ENCODE data around the gene DDX41. TPM values are rescaled to one million over a fixed set of nuclear protein-coding genes. Genes with fewer than 3 reads are reported as not detected.
A peak's percentile ranks its signal among the peaks of the same experiment; 100 is the strongest.

The DDX41 gene
- total RNA-seq, 1 donor from 2014 or later, result 174 TPM

- peak; percentile 86 for DNase-seq (ENCODE audit: low read depth)
- TF ChIP-seq, protein P1, sequence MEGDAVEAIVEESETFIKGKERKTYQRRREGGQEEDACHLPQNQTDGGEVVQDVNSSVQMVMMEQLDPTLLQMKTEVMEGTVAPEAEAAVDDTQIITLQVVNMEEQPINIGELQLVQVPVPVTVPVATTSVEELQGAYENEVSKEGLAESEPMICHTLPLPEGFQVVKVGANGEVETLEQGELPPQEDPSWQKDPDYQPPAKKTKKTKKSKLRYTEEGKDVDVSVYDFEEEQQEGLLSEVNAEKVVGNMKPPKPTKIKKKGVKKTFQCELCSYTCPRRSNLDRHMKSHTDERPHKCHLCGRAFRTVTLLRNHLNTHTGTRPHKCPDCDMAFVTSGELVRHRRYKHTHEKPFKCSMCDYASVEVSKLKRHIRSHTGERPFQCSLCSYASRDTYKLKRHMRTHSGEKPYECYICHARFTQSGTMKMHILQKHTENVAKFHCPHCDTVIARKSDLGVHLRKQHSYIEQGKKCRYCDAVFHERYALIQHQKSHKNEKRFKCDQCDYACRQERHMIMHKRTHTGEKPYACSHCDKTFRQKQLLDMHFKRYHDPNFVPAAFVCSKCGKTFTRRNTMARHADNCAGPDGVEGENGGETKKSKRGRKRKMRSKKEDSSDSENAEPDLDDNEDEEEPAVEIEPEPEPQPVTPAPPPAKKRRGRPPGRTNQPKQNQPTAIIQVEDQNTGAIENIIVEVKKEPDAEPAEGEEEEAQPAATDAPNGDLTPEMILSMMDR (conservative IDR thresholded peaks at IDR 0.05; ENCODE audit: low read depth, low read length), result peak; percentile 23
- H3K4me3 ChIP-seq (ENCODE audit: low read depth, low read length), result no peak overlapping the region
These were observed 29.5 kb upstream of the DDX41 start for GRCh38 chr5:177546258-177546741.

- TF ChIP-seq, protein P1 (conservative IDR thresholded peaks at IDR 0.05; ENCODE audit: low read depth, low read length), result no peak
- H3K4me3 ChIP-seq (ENCODE audit: low read depth, low read length), result no peak overlapping the region
- DNase-seq (ENCODE audit: low read depth), result no peak
These were observed 28.9 kb upstream of the DDX41 start for GRCh38 chr5:177545487-177546257.

DNA sequence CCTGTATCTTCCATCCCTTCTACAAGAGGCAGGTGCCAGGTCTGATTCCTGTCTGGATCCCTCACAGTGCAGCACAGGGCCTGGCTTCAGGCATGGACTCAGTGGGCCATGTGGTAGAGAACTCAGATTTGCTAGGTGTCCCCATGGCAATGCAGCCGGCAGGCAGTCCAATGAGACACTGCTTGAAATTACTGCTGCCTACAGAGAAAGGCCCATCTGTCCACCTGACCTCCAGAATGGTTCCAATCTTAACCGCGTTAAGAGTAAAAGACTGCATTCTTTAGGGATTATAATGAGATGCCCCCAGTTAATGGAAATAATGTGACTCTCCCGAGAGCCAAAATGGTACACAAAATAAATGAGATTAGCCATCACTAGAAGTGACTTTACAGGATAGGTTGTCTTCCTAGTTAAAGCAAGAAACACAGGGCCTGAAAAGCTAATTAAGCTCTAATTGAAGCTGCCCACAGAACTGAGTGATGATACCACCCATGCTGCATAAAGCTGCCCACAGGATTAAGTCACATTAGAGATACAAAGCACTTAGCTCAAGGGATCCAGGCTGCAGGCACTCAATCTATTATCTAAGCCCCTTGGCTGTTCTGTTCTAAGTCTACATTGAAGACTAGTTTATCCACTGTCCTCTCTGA, 26.2 kb upstream of the DDX41 start:
- TF ChIP-seq, protein P1 (conservative IDR thresholded peaks at IDR 0.05; ENCODE audit: low read depth, low read length), result no peak
- no peak overlapping the region for H3K4me3 ChIP-seq (ENCODE audit: low read depth, low read length)
- DNase-seq (ENCODE audit: low read depth), result no peak

DNA sequence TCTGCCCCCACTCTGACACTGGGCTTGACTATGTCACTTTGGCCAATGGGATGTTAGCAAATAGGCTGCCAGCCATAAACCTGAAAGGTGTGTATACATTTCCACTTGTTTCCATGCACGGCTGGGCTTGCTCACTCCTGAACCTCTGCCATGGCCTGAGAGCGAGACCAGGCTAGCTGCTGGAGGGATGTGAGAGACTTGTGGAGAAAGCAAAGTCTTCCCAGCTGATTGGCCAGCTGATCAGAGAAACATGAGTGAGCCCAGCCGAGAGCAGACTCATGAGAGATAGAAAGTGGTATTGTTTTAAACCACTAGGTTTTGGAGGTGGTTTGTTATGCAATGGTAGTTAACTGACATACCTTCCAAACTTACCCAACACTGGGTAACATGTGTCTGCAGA, 23.7 kb upstream of the DDX41 start:
- TF ChIP-seq, protein P1 (conservative IDR thresholded peaks at IDR 0.05; ENCODE audit: low read depth, low read length), result no peak
- no peak overlapping the region for H3K4me3 ChIP-seq (ENCODE audit: low read depth, low read length)
- DNase-seq (ENCODE audit: low read depth), result no peak

DNA sequence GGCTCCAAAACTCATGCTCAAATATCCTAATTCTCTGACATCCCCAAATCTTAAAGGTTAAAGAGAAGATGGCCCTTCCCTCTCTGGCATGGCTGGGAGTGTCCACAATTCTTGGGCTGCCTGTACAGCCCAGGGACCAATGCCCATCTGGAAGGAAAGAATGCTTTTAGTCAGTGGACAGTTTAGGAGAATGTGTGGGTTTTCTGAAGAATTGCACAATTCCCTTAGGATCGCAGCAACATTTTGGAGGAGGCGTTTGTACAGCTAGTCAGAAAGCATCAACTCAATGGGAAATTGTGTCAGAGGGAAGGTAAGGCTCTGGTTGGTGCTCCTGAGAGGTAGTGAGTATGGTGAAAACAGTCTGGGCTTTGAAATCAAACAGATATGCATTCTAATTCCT, 22.6 kb upstream of the DDX41 start:
- no peak overlapping the region for H3K4me3 ChIP-seq (ENCODE audit: low read depth, low read length)
- no peak for DNase-seq (ENCODE audit: low read depth)
- TF ChIP-seq, protein P1 (conservative IDR thresholded peaks at IDR 0.05; ENCODE audit: low read depth, low read length), result no peak

DNA sequence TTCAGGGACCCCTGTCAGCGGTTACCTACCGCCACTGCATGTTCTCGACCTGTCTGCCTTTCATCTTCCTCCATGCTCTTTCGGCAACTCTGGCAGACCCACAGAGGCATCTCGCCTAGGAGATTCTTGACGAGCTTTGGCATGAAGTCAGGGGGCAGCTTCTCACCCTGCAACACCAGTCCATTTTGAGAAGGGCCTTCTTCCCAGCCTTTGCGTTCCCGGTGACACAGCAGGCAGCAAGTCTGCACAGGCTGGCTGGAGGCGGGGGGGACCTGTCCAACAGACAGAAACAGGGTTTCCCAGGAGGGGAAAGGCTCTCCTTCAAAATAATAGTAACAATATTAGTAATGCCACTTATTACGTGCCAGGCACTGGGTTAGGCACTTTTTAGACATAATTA, 22.1 kb upstream of the DDX41 start:
- H3K4me3 ChIP-seq (ENCODE audit: low read depth, low read length), result no peak overlapping the region
- TF ChIP-seq, protein P1 (conservative IDR thresholded peaks at IDR 0.05; ENCODE audit: low read depth, low read length), result no peak
- DNase-seq (ENCODE audit: low read depth), result no peak
